ENCODE data around the gene ADAMTS6.

ADAMTS6 gene

DNA sequence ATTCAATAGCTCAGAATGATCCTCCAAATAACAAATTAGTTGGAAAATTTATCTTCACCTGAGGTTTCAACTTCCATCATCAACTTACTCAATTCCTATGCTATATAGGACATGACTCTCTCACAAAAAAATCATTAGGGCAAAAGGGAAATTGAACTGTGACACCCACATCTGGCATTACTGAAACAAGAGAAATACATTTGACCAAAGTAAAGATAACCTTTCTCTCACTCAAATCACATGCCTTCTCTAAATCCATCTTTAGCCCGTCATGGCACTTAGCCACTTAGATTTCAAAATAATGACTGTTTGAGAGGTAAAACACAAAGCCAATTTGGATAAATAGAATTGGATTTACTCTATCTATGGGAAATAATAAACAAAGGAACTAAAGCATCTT is 126.4 kb downstream of the ADAMTS6 start:
- TF ChIP-seq, protein P1, sequence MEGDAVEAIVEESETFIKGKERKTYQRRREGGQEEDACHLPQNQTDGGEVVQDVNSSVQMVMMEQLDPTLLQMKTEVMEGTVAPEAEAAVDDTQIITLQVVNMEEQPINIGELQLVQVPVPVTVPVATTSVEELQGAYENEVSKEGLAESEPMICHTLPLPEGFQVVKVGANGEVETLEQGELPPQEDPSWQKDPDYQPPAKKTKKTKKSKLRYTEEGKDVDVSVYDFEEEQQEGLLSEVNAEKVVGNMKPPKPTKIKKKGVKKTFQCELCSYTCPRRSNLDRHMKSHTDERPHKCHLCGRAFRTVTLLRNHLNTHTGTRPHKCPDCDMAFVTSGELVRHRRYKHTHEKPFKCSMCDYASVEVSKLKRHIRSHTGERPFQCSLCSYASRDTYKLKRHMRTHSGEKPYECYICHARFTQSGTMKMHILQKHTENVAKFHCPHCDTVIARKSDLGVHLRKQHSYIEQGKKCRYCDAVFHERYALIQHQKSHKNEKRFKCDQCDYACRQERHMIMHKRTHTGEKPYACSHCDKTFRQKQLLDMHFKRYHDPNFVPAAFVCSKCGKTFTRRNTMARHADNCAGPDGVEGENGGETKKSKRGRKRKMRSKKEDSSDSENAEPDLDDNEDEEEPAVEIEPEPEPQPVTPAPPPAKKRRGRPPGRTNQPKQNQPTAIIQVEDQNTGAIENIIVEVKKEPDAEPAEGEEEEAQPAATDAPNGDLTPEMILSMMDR (IDR thresholded peaks at IDR 0.05; ENCODE audit: low read depth, low read length, missing control alignments): no peak
- H3K4me3 ChIP-seq (ENCODE audit: low read depth, low read length): no peak overlapping the region
- no peak for DNase-seq (ENCODE audit: low read depth)

DNA sequence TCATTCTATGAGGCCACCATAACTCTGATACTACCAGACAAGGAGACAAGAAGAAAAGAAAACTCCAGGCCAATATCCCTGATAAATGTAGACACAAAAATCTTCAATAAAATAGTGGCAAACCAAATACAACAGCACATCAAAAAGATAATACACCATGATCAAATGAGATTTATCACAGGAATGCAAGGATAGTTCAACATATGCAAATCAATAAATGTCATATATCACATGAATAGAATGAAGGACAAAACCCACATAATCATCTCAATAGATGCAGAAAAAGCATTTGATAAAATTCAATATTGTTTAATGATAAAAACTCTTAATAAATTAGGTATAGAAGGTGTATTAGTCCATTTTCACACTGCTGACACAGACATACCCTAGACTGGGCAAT is 139.9 kb downstream of the ADAMTS6 start:
- TF ChIP-seq, protein P1 (IDR thresholded peaks at IDR 0.05; ENCODE audit: low read depth, low read length, missing control alignments): no peak
- H3K4me3 ChIP-seq (ENCODE audit: low read depth, low read length): no peak overlapping the region
- DNase-seq (ENCODE audit: low read depth): no peak

DNA sequence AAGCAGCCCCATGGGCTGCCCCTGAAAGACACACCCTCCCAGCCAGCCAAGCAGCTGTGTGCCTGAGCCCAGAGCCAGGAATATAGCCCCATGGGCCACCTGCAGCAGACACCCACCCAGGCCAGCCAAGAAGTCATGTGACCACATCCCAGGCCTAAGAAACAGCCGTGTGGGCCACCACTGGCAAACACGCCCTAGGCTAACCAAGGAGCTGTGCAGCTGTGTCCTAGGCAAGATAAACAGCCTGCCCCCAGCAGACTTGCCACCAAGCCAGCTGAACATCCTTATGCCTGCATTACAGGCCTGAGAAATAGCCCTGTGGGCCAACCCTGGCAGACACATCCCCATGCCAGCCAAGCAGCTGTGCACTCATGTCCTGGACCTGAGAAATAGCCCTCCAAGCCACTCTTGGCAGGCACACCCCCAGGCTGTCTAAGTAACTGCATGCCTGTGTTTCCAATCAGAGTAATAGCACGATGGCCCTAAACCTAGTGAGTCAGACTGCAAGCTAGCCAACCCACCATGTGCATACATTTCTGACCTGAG is 143.0 kb downstream of the ADAMTS6 start:
- TF ChIP-seq, protein P1 (IDR thresholded peaks at IDR 0.05; ENCODE audit: low read depth, low read length, missing control alignments): no peak
- no peak overlapping the region for H3K4me3 ChIP-seq (ENCODE audit: low read depth, low read length)
- DNase-seq (ENCODE audit: low read depth): no peak

DNA sequence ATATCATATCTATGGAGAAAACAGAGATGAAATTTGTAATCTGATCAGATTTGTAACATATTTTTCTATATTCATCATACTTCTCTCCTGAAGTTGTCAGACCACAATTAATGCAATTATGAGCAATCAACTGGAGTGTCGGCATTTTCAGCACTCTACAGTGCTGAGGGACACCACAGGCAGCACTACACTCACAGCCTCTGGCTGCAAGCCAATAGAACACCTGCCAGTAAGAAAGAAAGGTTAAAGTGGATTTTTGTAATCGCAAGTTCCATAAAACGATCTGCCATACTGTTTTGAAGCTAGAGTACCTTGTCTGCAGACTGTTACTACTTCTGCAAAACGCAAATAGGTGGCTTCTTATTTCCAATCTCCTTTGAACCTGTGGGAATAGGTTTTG is 147.6 kb downstream of the ADAMTS6 start:
- no peak for DNase-seq (ENCODE audit: low read depth)
- TF ChIP-seq, protein P1 (IDR thresholded peaks at IDR 0.05; ENCODE audit: low read depth, low read length, missing control alignments): no peak
- no peak overlapping the region for H3K4me3 ChIP-seq (ENCODE audit: low read depth, low read length)

DNA sequence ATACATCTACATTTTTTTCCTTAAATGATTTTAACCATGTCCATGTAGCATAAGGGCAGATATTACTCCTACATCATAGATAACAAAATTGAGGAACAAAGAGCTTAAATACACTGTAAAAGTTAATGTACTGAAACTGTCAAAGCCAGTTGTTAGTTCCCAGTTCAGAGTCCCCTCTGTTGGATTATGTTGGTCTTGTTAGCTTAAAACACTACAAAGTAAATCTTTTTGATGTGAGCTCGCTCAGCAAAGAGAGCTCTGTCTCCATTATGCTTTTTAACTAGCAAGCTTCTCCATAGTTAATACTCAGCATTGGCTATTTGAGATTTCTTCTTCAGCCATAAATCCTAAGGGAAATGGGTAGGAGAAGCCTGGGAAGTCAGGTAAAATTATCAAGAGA is 149.1 kb downstream of the ADAMTS6 start:
- no peak overlapping the region for H3K4me3 ChIP-seq (ENCODE audit: low read depth, low read length)
- DNase-seq (ENCODE audit: low read depth): no peak
- TF ChIP-seq, protein P1 (IDR thresholded peaks at IDR 0.05; ENCODE audit: low read depth, low read length, missing control alignments): no peak

DNA sequence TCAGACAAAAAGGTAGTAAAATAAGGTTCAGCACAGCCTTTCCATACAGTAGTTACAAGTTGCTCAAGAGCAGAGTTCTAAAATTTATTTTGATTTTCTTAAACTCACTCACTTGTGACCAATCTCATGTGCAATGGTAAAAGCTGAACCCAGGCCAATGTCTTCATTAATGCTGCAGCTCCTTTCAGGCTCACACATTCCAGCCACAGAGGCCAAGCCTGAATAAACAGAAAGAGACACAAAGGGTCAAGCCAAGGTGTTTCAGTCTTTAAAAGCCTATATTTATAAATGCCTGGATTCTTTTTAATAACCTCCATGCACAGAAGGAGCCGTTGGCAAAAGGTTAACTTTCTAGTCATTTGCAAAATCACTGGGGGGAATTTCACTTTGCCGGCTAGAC is 152.5 kb downstream of the ADAMTS6 start:
- no peak for DNase-seq (ENCODE audit: low read depth)

DNA sequence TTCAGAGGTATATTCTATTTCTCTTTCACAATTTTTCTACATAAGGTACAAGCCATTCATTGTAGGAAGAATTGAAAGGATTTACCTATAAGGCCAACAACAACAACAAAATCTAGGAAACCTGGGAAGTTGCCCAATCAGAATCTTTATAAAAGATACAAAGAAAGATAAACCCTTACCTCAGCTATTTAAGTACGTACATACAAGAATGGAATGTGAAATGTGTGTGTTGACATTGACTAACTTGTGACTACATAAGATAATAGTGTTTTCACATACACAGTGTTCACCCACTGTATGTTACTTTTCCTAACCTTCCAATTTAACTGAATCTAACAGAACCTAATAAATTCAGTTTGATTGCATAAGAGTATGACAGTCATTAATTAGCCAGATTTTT is 154.1 kb downstream of the ADAMTS6 start:
- no peak overlapping the region for H3K4me3 ChIP-seq (ENCODE audit: low read depth, low read length)
- no peak for DNase-seq (ENCODE audit: low read depth)
- TF ChIP-seq, protein P1 (IDR thresholded peaks at IDR 0.05; ENCODE audit: low read depth, low read length, missing control alignments): no peak

More for the DNA sequence above, 152.5 kb downstream of the ADAMTS6 start:
- TF ChIP-seq, protein P1 (IDR thresholded peaks at IDR 0.05; ENCODE audit: low read depth, low read length, missing control alignments): no peak
- H3K4me3 ChIP-seq (ENCODE audit: low read depth, low read length): no peak overlapping the region

Measured in GM12864 (cell line).